ENCODE data around the gene PHF10.

PHF10 gene

GRCh38 chr6:169752074-169752623, 27.8 kb upstream of the PHF10 start:
- TF ChIP-seq CTCF (conservative IDR thresholded peaks at IDR 0.05; ENCODE audit: control insufficient read depth, insufficient read depth, low read depth, low read length) = no peak
- peak; percentile 6 for DNase-seq (ENCODE audit: low read depth)

GRCh38 chr6:169751242-169752073, 27.2 kb upstream of the PHF10 start, which contains the start of the genes DYNLT2 and ERMARD:
DYNLT2 (minus strand) TSS chr6:169751572; CDS start chr6:169751458, 114 bp downstream.
ERMARD (plus strand) TSS chr6:169751622; CDS start chr6:169751658, 36 bp downstream.
- peak; percentile 91 for DNase-seq (ENCODE audit: low read depth)
- TF ChIP-seq CTCF (conservative IDR thresholded peaks at IDR 0.05; ENCODE audit: control insufficient read depth, insufficient read depth, low read depth, low read length) = peak; percentile 15
- peak within 1 kb of the TSS; percentile 92 for H3K4me3 ChIP-seq (ENCODE audit: control insufficient read depth, low read depth, low read length)

More at GRCh38 chr6:169752074-169752623, 27.8 kb upstream of the PHF10 start:
- H3K4me3 ChIP-seq (ENCODE audit: control insufficient read depth, low read depth, low read length) = peak overlapping the region; percentile 92

GRCh38 chr6:169746556-169746955, 22.3 kb upstream of the PHF10 start:
- H3K4me3 ChIP-seq (ENCODE audit: control insufficient read depth, low read depth, low read length) = no peak overlapping the region
- no peak for DNase-seq (ENCODE audit: low read depth)
- no peak for TF ChIP-seq CTCF (conservative IDR thresholded peaks at IDR 0.05; ENCODE audit: control insufficient read depth, insufficient read depth, low read depth, low read length)

- DNase-seq (ENCODE audit: low read depth) = no peak
- TF ChIP-seq CTCF (conservative IDR thresholded peaks at IDR 0.05; ENCODE audit: control insufficient read depth, insufficient read depth, low read depth, low read length) = no peak
- no peak overlapping the region for H3K4me3 ChIP-seq (ENCODE audit: control insufficient read depth, low read depth, low read length)
These were observed 21.1 kb upstream of the PHF10 start for GRCh38 chr6:169745405-169745804.

- TF ChIP-seq CTCF (conservative IDR thresholded peaks at IDR 0.05; ENCODE audit: control insufficient read depth, insufficient read depth, low read depth, low read length) = no peak
- no peak overlapping the region for H3K4me3 ChIP-seq (ENCODE audit: control insufficient read depth, low read depth, low read length)
- no peak for DNase-seq (ENCODE audit: low read depth)
These were observed 17.0 kb upstream of the PHF10 start for GRCh38 chr6:169741344-169741743.

GRCh38 chr6:169738976-169739529, 14.8 kb upstream of the PHF10 start:
- no peak for TF ChIP-seq CTCF (conservative IDR thresholded peaks at IDR 0.05; ENCODE audit: control insufficient read depth, insufficient read depth, low read depth, low read length)
- no peak overlapping the region for H3K4me3 ChIP-seq (ENCODE audit: control insufficient read depth, low read depth, low read length)
- DNase-seq (ENCODE audit: low read depth) = no peak
